GM12878 (cell line): Measurements from ENCODE around the gene RACGAP1. TPM values are rescaled to one million over a fixed set of nuclear protein-coding genes. Genes with fewer than 3 reads are reported as not detected.

Experiments
- ATAC-seq: fragments of 200-7000 bp; cut with Tn5 transposase; 3 replicates; pipeline ENCODE4 v1.9.1; 2020; ENCODE audit warnings: mild to moderate bottlenecking, moderate library complexity
- BruUV-seq: library from RNA; stranded (reverse); fragments of 400-500 nt; replicated peaks from 2 replicates; lab custom pipeline; 2021; lab: Mats Ljungman, UMichigan
- CTCF ChIA-PET: fragments of 300-600 bp; sonication (Branson Sonifier 250); formaldehyde crosslinking; extraction: SDS; loops from one replicate; lab custom pipeline; 2021; ENCODE audit warnings: inconsistent platforms; lab: Yijun Ruan, JAX
- POLR2A ChIA-PET: fragments of 350-600 bp; formaldehyde crosslinking; extraction: SDS; loops from one replicate; lab custom pipeline; 2021; ENCODE audit warnings: inconsistent platforms; lab: Charles Lee
- RAD21 ChIA-PET: fragments of 300-600 bp; sonication (Branson Sonifier 250); formaldehyde crosslinking; loops from one replicate; lab custom pipeline; 2023; ENCODE audit warnings: antibody characterized with exemption; ENCODE audit not compliant: unreplicated experiment; lab: Charles Lee
- SMC1A ChIA-PET: fragments of 300-600 bp; sonication (Branson Sonifier 250); formaldehyde crosslinking; loops from one replicate; lab custom pipeline; 2023; ENCODE audit not compliant: unreplicated experiment, uncharacterized antibody; lab: Charles Lee
- DNase-seq: peaks from one replicate; pipeline ENCODE4 v3.0.0-alpha.2; 2011; ENCODE audit warnings: low read depth, low spot score
- FAIRE-seq: peaks from 3 replicates; lab custom pipeline; 2011; peaks lifted over from hg19 to GRCh38; lab: Jason Lieb, UNC
- H2AFZ ChIP-seq: 2 replicates; pipeline ENCODE4 v1.6.0; 2011; ENCODE audit warnings: low read depth, low read length, control low read depth; ENCODE audit not compliant: control insufficient read depth
- H3K27ac ChIP-seq: 2 replicates; pipeline ENCODE4 v1.5.1; 2011; ENCODE audit warnings: control low read depth; ENCODE audit not compliant: control insufficient read depth, insufficient read depth
- H3K27me3 ChIP-seq, 2 experiments: replicated peaks in 1 of 2; 2 replicates each; pipeline versions ENCODE4 v1.6.0 to v1.6.1; 2011; ENCODE audit warnings: low read length in 1 of 2; ENCODE audit not compliant: control insufficient read depth in 2 of 2, insufficient read depth in 2 of 2
- H3K36me3 ChIP-seq, 2 experiments: 2 replicates each; pipeline ENCODE4 v1.5.1; 2011; ENCODE audit warnings: low read length in 1 of 2; ENCODE audit not compliant: control insufficient read depth in 2 of 2, insufficient read depth in 2 of 2
- H3K4me1 ChIP-seq: 2 replicates; pipeline ENCODE4 v1.6.1; 2011; ENCODE audit warnings: mild to moderate bottlenecking, low read length, moderate library complexity, mixed read lengths; ENCODE audit not compliant: control insufficient read depth, insufficient read depth
- H3K4me2 ChIP-seq: 2 replicates; pipeline ENCODE4 v1.6.0; 2011; ENCODE audit warnings: control low read depth; ENCODE audit not compliant: control insufficient read depth, insufficient read depth
- H3K4me3 ChIP-seq: fragments of 200-600 bp; sonication (generic); 2 replicates; pipeline ENCODE4 v1.5.1; 2016
- H3K79me2 ChIP-seq: 2 replicates; pipeline ENCODE4 v1.6.0; 2011; ENCODE audit warnings: low read length; ENCODE audit not compliant: control insufficient read depth, insufficient read depth
- H3K9ac ChIP-seq: 2 replicates; pipeline ENCODE4 v1.8.0; 2011; ENCODE audit warnings: low read length, control low read depth, mixed read lengths; ENCODE audit not compliant: control insufficient read depth, insufficient read depth
- H3K9me3 ChIP-seq: replicated peaks from 3 replicates; pipeline ENCODE4 v1.5.1; 2011; ENCODE audit warnings: mild to moderate bottlenecking, low read length; ENCODE audit not compliant: control insufficient read depth, insufficient read depth
- H4K20me1 ChIP-seq: 2 replicates; pipeline ENCODE4 v1.6.0; 2011; ENCODE audit not compliant: control insufficient read depth, insufficient read depth
- BCL3 ChIP-seq: IDR thresholded peaks from 2 replicates; pipeline ENCODE4 v1.6.1; 2011; ENCODE audit warnings: borderline replicate concordance, low read depth, mild to moderate bottlenecking, moderate library complexity, low read length; ENCODE audit not compliant: insufficient read depth, poor library complexity, severe bottlenecking
- EZH2 ChIP-seq: IDR thresholded peaks from 2 replicates; pipeline ENCODE4 v1.6.1; 2012; ENCODE audit warnings: low read depth, mild to moderate bottlenecking, control low read depth, inconsistent platforms, low read length, borderline replicate concordance; ENCODE audit not compliant: control insufficient read depth
- JUND ChIP-seq: IDR thresholded peaks from 2 replicates; pipeline ENCODE4 v1.6.1; 2012; ENCODE audit warnings: low read depth, mild to moderate bottlenecking, low read length, improper control_type of control experiment, moderate library complexity
- SUPT20H ChIP-seq: IDR thresholded peaks from 2 replicates; pipeline ENCODE4 v1.6.1; 2011; ENCODE audit warnings: low read depth, mild to moderate bottlenecking, low read length, moderate library complexity, borderline replicate concordance; ENCODE audit not compliant: control insufficient read depth
- ZNF207 ChIP-seq: fragments of 450-650 bp; IDR thresholded peaks from 2 replicates; pipeline ENCODE4 v1.6.1; 2014; ENCODE audit warnings: antibody characterized with exemption, mild to moderate bottlenecking, borderline replicate concordance
- WGBS: methylation state at CpG from one replicate; pipeline ENCODE4 v1.1.6; 2016; ENCODE audit warnings: low lambda C conversion rate; ENCODE audit not compliant: insufficient replicate concordance, insufficient coverage; ENCODE audit errors: missing lambda C conversion rate; 5-methylcytosine and 5-hydroxymethylcytosine counted together
- in situ Hi-C: fragments of 300-500 bp; cut with MboI; formaldehyde crosslinking; loops from 9 replicates; pipeline ENCODE4 v1.14.3; 2018; ENCODE audit warnings: mixed read lengths
- intact Hi-C: fragments of 100-400 bp; cut with micrococcal nuclease; formaldehyde crosslinking; loops from one replicate; pipeline ENCODE4 v1.14.2; 2022; ENCODE audit not compliant: unreplicated experiment
- polyA plus RNA-seq, 11 experiments: library from polyadenylated mRNA; depleted of rRNA in 4 of 11; unstranded in 6 of 11; stranded (reverse) in 5 of 11; fragments of >200 nt; fragmentation: Nextera tagmentation in 4 of 11; fragmentation: Illumina TruSeq in 1 of 11; extraction: Ambion mirVana in 4 of 11; extraction: Trizol in 1 of 11; gene quantifications; 1 replicate in 1 of 11; 2 replicates in 10 of 11; pipeline versions ENCODE4 v1.2.1 to v1.2.3, GENCODE V29; 2011 to 2016; ENCODE audit warnings: inconsistent platforms in 2 of 11, missing spikeins in 2 of 11, low read depth in 1 of 11
- total RNA-seq, 4 experiments: library from RNA; depleted of rRNA in 3 of 4; stranded (reverse); fragments of >200 nt in 3 of 4; fragmentation: Illumina TruSeq in 1 of 4; extraction: Trizol in 1 of 4; gene quantifications; 2 replicates each; pipeline versions ENCODE4 v1.2.1 to v1.2.3, GENCODE V29; 2013 to 2021
- TF ChIP-seq, protein P1 (sequence below): IDR thresholded peaks from 2 replicates; pipeline ENCODE4 v1.6.1; 2012; ENCODE audit warnings: low read depth, low read length, improper control_type of control experiment
- TF ChIP-seq, protein P2 (sequence below): IDR thresholded peaks from 2 replicates; pipeline ENCODE4 v1.6.1; 2011; ENCODE audit warnings: borderline replicate concordance, low read depth, mild to moderate bottlenecking, moderate library complexity, mixed read lengths, low read length; ENCODE audit not compliant: insufficient read depth; ENCODE audit errors: extremely low read length

Gene RACGAP1
- total and polyA plus RNA-seq, 10 of the 15 experiments (the other 5 are each of a cell fraction or from before 2014, with no cell fraction given), result 32.4 to 87.9 (median 76.2) TPM

DNA sequence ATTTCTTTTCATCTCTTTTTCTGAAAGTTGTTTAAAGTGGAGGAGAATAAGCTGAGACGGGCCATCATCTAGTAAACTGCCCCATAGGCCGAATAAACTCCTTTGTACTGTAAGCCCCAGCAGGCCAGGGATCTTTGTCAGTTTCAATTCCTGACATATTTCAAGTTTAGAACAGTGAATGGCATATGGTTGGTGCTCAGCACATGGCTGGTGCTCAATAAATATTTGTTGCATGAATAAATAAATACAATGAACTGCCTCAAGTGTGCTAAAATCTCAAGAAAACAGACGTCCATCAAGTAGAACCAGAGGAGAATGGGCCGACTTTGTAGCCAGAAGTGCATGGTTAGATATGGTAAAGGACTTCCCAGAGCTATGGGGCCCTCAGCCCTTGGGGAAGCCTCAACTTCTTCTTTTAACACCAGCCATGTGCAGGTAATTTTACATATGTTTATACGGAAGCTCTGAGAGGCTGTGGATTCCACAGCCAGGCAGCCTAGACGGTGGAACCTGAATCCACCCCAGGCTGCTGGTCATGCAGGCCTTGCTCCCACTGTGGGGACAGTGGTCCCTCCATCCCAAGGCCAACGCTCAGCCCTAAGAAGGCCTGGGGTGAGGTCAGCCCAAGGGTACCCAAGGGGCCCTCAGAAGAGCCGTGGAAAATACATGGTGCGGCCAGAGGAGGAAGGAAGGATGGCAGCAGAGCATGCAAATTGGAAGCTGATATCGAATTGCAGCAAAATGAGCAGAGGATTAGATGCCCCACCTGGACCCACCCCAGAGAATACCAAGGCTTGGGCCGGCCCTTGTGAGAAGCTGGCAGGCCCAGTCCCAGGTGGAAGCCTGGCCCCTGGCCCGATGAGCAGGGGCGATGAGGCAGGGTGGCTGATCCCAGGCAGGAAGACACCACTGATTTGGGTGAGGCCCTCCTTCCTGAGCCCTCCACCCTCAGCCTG, 83.5 kb downstream of the RACGAP1 start:
- BruUV-seq, result no TSS peak
- no peak for FAIRE-seq
- Histone ChIP-seq H4K20me1 (no peaks in the 10 kb centered on the region), H3K4me3 (no peak overlapping the region), H3K79me2 (no peaks in the 10 kb centered on the region), H3K27me3 (no peaks in the 10 kb centered on the region), H3K4me2 (no peak overlapping the region), H3K36me3 (no peaks in the 10 kb centered on the region), H3K4me1 (no peaks in the 10 kb centered on the region), H2AFZ (no peak overlapping the region), H3K27ac (no peak overlapping the region), H3K9me3 (no peaks in the 10 kb centered on the region), H3K9ac (no peak overlapping the region)
- intact Hi-C loops (no loop called here), in situ Hi-C loops (no loop called here)
- ChIA-PET CTCF (interaction anchor here (1.0 to 2.0 kb wide), 4 partner anchors 10 to 74 kb away, joined by 3 to 8 read pairs (median 3); no protein-coding TSS in a partner anchor), RAD21 (no interaction called here), POLR2A (interaction anchor here (0.5 kb wide), 1 partner anchor 723 kb away, joined by 7 read pairs; no protein-coding TSS in a partner anchor), SMC1A (no interaction called here)
- ATAC-seq, result no peak
- TF ChIP-seq, protein P1, sequence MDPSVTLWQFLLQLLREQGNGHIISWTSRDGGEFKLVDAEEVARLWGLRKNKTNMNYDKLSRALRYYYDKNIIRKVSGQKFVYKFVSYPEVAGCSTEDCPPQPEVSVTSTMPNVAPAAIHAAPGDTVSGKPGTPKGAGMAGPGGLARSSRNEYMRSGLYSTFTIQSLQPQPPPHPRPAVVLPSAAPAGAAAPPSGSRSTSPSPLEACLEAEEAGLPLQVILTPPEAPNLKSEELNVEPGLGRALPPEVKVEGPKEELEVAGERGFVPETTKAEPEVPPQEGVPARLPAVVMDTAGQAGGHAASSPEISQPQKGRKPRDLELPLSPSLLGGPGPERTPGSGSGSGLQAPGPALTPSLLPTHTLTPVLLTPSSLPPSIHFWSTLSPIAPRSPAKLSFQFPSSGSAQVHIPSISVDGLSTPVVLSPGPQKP, result no peak
- TF ChIP-seq ZNF207 (no peak), JUND (no peak)
- WGBS, result 29% methylated on average over 13 of the region's 13 CpGs
- no peak for DNase-seq

GRCh38 chr12:49939707-49940106, 85.6 kb downstream of the RACGAP1 start:
- Histone ChIP-seq H3K9ac (no peak overlapping the region), H2AFZ (no peak overlapping the region), H3K9me3 (no peaks in the 10 kb centered on the region), H3K4me2 (no peak overlapping the region), H4K20me1 (no peaks in the 10 kb centered on the region), H3K27ac (no peak overlapping the region), H3K4me3 (no peak overlapping the region), H3K27me3 (no peaks in the 10 kb centered on the region), H3K79me2 (no peaks in the 10 kb centered on the region), H3K4me1 (no peaks in the 10 kb centered on the region), H3K36me3 (no peaks in the 10 kb centered on the region)
- no TSS peak for BruUV-seq
- ChIA-PET SMC1A (no interaction called here), RAD21 (no interaction called here), CTCF (interaction anchor here (1.2 to 1.4 kb wide), 2 partner anchors 55 to 73 kb away, joined by 3 read pairs; no protein-coding TSS in a partner anchor), POLR2A (interaction anchor here (0.5 kb wide), 1 partner anchor 63 kb away, joined by 5 read pairs; no protein-coding TSS in a partner anchor)
- WGBS, result 82% methylated on average over 1 of the region's 1 CpG
- ATAC-seq, result no peak
- intact Hi-C loops, result no loop called here
- no peak for DNase-seq
- in situ Hi-C loops, result no loop called here
- FAIRE-seq, result no peak
- TF ChIP-seq BCL3 (no peak), SUPT20H (no peak), EZH2 (no peak)
- TF ChIP-seq, protein P2, sequence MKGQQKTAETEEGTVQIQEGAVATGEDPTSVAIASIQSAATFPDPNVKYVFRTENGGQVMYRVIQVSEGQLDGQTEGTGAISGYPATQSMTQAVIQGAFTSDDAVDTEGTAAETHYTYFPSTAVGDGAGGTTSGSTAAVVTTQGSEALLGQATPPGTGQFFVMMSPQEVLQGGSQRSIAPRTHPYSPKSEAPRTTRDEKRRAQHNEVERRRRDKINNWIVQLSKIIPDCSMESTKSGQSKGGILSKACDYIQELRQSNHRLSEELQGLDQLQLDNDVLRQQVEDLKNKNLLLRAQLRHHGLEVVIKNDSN, result no peak
